OCI-LY1 (cell line): ENCODE data around the gene RYR3.
A peak's percentile ranks its signal among the peaks of the same experiment; 100 is the strongest.

Experiments used
- H2AFZ ChIP-seq: fragments of 200-600 bp; sonication (generic), shearing (Covaris generic); 2 replicates; pipeline ENCODE4 v1.6.0; 2014; ENCODE audit warnings: antibody characterized with exemption, mild to moderate bottlenecking, low read length
- H3F3A ChIP-seq: fragments of 200-600 bp; sonication (generic), shearing (Covaris generic); 2 replicates; pipeline ENCODE4 v1.6.0; 2014; ENCODE audit warnings: mild to moderate bottlenecking, antibody characterized with exemption, low read length, moderate library complexity; ENCODE audit not compliant: insufficient read depth
- H3K27ac ChIP-seq: fragments of 200-600 bp; sonication (generic); 2 replicates; pipeline ENCODE4 v1.5.1; 2014; ENCODE audit warnings: low read length, mixed run types, mild to moderate bottlenecking, low read depth; ENCODE audit not compliant: poor library complexity, severe bottlenecking
- H3K27me3 ChIP-seq: fragments of 200-600 bp; sonication (generic); 2 replicates; pipeline ENCODE4 v1.6.0; 2014; ENCODE audit warnings: antibody characterized with exemption, mild to moderate bottlenecking, low read length, moderate library complexity; ENCODE audit not compliant: insufficient read depth
- H3K36me3 ChIP-seq: fragments of 200-600 bp; sonication (generic); 2 replicates; pipeline ENCODE4 v1.6.1; 2014; ENCODE audit warnings: mild to moderate bottlenecking, antibody characterized with exemption, low read length, moderate library complexity, mixed read lengths; ENCODE audit not compliant: insufficient read depth
- H3K4me1 ChIP-seq: fragments of 200-600 bp; sonication (generic); 2 replicates; pipeline ENCODE4 v1.5.1; 2014; ENCODE audit warnings: mild to moderate bottlenecking, low read length, moderate library complexity; ENCODE audit not compliant: insufficient read depth, severe bottlenecking
- H3K4me2 ChIP-seq: fragments of 200-600 bp; sonication (generic), shearing (Covaris generic); 2 replicates; pipeline ENCODE4 v1.6.1; 2014; ENCODE audit warnings: low read length
- H3K4me3 ChIP-seq: fragments of 200-600 bp; sonication (generic); 2 replicates; pipeline ENCODE4 v1.5.1; 2014; ENCODE audit warnings: low read length, low read depth, mild to moderate bottlenecking, mixed read lengths; ENCODE audit not compliant: poor library complexity, severe bottlenecking
- H3K79me2 ChIP-seq: fragments of 200-600 bp; shearing (Covaris generic); 2 replicates; pipeline ENCODE4 v1.6.1; 2016; ENCODE audit warnings: mixed run types, low read length, mixed read lengths; ENCODE audit not compliant: insufficient read depth
- H3K9ac ChIP-seq: fragments of 200-600 bp; sonication (generic), shearing (Covaris generic); 2 replicates; pipeline ENCODE4 v1.6.1; 2014; ENCODE audit warnings: mild to moderate bottlenecking, low read length, mixed read lengths
- H3K9me2 ChIP-seq: fragments of 200-600 bp; sonication (generic), shearing (Covaris generic); 2 replicates; pipeline ENCODE4 v1.6.1; 2014; ENCODE audit warnings: low read depth, mild to moderate bottlenecking, low read length, mixed read lengths
- H3K9me3 ChIP-seq: fragments of 200-600 bp; shearing (Covaris generic); 2 replicates; pipeline ENCODE4 v1.6.1; 2014; ENCODE audit warnings: low read length, mixed read lengths
- H4K20me1 ChIP-seq: fragments of 200-600 bp; sonication (generic), shearing (Covaris generic); 2 replicates; pipeline ENCODE4 v1.6.0; 2016; ENCODE audit warnings: mild to moderate bottlenecking, low read length; ENCODE audit not compliant: insufficient read depth
- CTCF ChIP-seq: fragments of 200-600 bp; sonication (generic), shearing (Covaris generic); IDR thresholded peaks from 2 replicates; pipeline ENCODE4 v1.5.1; 2017; ENCODE audit warnings: mild to moderate bottlenecking, antibody characterized with exemption, low read length, moderate library complexity, mixed read lengths
- EZH2 ChIP-seq: fragments of 200-600 bp; sonication (generic), shearing (Covaris generic); IDR thresholded peaks from 2 replicates; pipeline ENCODE4 v1.8.0; 2017; ENCODE audit warnings: borderline replicate concordance, mixed run types, mild to moderate bottlenecking, antibody characterized with exemption, low read length, moderate library complexity, mixed read lengths

The RYR3 gene

GRCh38 chr15:33735637-33736247 lies 425.0 kb downstream of the RYR3 start:
- peaks cover 6% of the 10 kb centered on the region; the same call in 1 of the 2 replicates for H3K27me3 ChIP-seq
- no peak overlapping the region for H3K9ac ChIP-seq
- H3K9me3 ChIP-seq, result no peaks in the 10 kb centered on the region
- no peaks in the 10 kb centered on the region for H4K20me1 ChIP-seq
- no peak overlapping the region for H3K4me3 ChIP-seq
- no peaks in the 10 kb centered on the region for H3F3A ChIP-seq
- TF ChIP-seq CTCF, result peak; percentile 64
- TF ChIP-seq EZH2, result no peak
- H3K9me2 ChIP-seq, result no peaks in the 10 kb centered on the region
- no peak overlapping the region for H3K4me2 ChIP-seq
- H2AFZ ChIP-seq, result no peak overlapping the region
- no peaks in the 10 kb centered on the region for H3K4me1 ChIP-seq
- H3K36me3 ChIP-seq, result no peaks in the 10 kb centered on the region
- H3K79me2 ChIP-seq, result no peaks in the 10 kb centered on the region
- no peak overlapping the region for H3K27ac ChIP-seq

- no peak for TF ChIP-seq EZH2
- peak; percentile 80 for TF ChIP-seq CTCF
- no peak overlapping the region for H3K27ac ChIP-seq
- H4K20me1 ChIP-seq, result no peaks in the 10 kb centered on the region
Observed at GRCh38 chr15:33737687-33738601, 427.2 kb downstream of the RYR3 start.

DNA sequence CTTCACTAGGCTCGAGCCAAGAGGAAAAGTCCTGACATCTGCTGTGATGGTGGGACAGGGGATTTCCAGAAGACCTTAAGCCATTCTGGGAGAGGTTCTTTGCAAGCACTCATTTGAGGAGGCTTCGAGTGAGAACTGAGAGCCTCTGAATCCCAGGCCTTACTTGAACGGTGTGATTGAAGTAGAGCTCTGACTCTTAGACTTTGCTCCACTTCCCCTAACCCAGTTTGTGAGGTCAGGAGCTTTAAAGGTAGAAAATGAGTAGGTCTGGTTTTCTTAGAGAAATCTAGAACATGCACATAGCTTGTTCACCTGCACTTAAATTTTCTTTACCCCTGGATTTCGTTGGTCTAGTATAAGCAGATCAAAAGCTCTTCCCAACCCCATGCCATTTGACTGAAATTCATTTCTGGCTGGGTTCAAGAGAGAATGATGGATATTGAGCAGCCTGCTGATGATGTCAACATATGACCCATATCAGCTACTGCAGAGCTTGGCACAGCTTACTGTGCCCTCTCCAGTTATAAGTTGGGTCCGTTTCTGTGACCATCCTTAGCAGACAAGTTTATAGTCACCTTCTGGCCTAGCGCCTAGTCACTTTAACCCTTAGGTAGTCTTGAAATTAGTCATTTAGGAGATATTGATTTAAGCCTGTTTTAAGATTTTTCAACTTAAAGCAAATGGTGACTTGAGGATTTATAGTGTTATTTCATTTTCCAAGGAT lies 428.3 kb downstream of the RYR3 start:
- Histone ChIP-seq H3F3A (no peaks in the 10 kb centered on the region), H3K4me2 (no peak overlapping the region), H3K4me1 (no peaks in the 10 kb centered on the region), H3K9me3 (no peaks in the 10 kb centered on the region), H3K9me2 (no peaks in the 10 kb centered on the region), H4K20me1 (no peaks in the 10 kb centered on the region), H3K4me3 (no peak overlapping the region), H3K9ac (no peak overlapping the region), H3K27me3 (peaks cover 5% of the 10 kb centered on the region; the same call in 1 of the 2 replicates), H3K36me3 (no peaks in the 10 kb centered on the region), H3K27ac (no peak overlapping the region), H2AFZ (no peak overlapping the region), H3K79me2 (no peaks in the 10 kb centered on the region)
- TF ChIP-seq EZH2 (no peak), CTCF (no peak)

More at GRCh38 chr15:33737687-33738601, 427.2 kb downstream of the RYR3 start:
- Histone ChIP-seq H3K9ac (no peak overlapping the region), H3K36me3 (no peaks in the 10 kb centered on the region), H2AFZ (no peak overlapping the region), H3K4me3 (no peak overlapping the region), H3F3A (no peaks in the 10 kb centered on the region), H3K9me3 (no peaks in the 10 kb centered on the region), H3K4me1 (no peaks in the 10 kb centered on the region), H3K4me2 (no peak overlapping the region), H3K79me2 (no peaks in the 10 kb centered on the region), H3K9me2 (no peaks in the 10 kb centered on the region), H3K27me3 (peaks cover 3% of the 10 kb centered on the region; the same call in 1 of the 2 replicates)
